Measurements from ENCODE around the gene PTEN. TPM values are rescaled to one million over a fixed set of nuclear protein-coding genes. Genes with fewer than 3 reads are reported as not detected.

PTEN gene
- total RNA-seq, 1 experiment from 2014 or later = 66.0 TPM

- Histone ChIP-seq H3K36me3 (ENCODE audit: insufficient read depth, low read length, poor library complexity, severe bottlenecking) (peaks cover 23% of the 10 kb centered on the region), H3K4me3 (ENCODE audit: low read depth, low read length, poor library complexity, severe bottlenecking) (no peak overlapping the region), H3K9me3 (ENCODE audit: low read depth, low read length, poor library complexity, severe bottlenecking) (no peaks in the 10 kb centered on the region), H3K27me3 (replicated peaks; ENCODE audit: insufficient read depth, low read depth, low read length, poor library complexity) (no peaks in the 10 kb centered on the region), H3K27ac (ENCODE audit: low read depth, low read length, poor library complexity, severe bottlenecking) (no peak overlapping the region), H3K4me1 (ENCODE audit: insufficient read depth, low read length, poor library complexity, severe bottlenecking) (no peaks in the 10 kb centered on the region)
- ChIA-PET POLR2A (ENCODE audit: low non-redundant PET) (no interaction called here), CTCF (no interaction called here)
- DNase-seq (ENCODE audit: low spot score) = no peak
- BruUV-seq (replicated peaks) = no TSS peak
- intact Hi-C loops (cut with micrococcal nuclease; ENCODE audit: unreplicated experiment) = no loop called here
- TF ChIP-seq CTCF (conservative IDR thresholded peaks at IDR 0.05; ENCODE audit: low read depth, low read length) (no peak), EZH2 (IDR thresholded peaks at IDR 0.05; ENCODE audit: borderline replicate concordance, low read depth, low read length, poor library complexity, severe bottlenecking) (no peak)
Measured at GRCh38 chr10:87956055-87956454, 92.6 kb downstream of the PTEN start.

- intact Hi-C loops (cut with micrococcal nuclease; ENCODE audit: unreplicated experiment) = no loop called here
- no peaks in the 10 kb centered on the region for H3K27me3 ChIP-seq (replicated peaks; ENCODE audit: insufficient read depth, low read depth, low read length, poor library complexity)
- CTCF ChIA-PET = no interaction called here
- POLR2A ChIA-PET (ENCODE audit: low non-redundant PET) = no interaction called here
- H3K27ac ChIP-seq (ENCODE audit: low read depth, low read length, poor library complexity, severe bottlenecking) = no peak overlapping the region
- H3K9me3 ChIP-seq (ENCODE audit: low read depth, low read length, poor library complexity, severe bottlenecking) = no peaks in the 10 kb centered on the region
- no peak for TF ChIP-seq CTCF (conservative IDR thresholded peaks at IDR 0.05; ENCODE audit: low read depth, low read length)
- TF ChIP-seq EZH2 (IDR thresholded peaks at IDR 0.05; ENCODE audit: borderline replicate concordance, low read depth, low read length, poor library complexity, severe bottlenecking) = no peak
- peaks cover 17% of the 10 kb centered on the region for H3K36me3 ChIP-seq (ENCODE audit: insufficient read depth, low read length, poor library complexity, severe bottlenecking)
- no peak for DNase-seq (ENCODE audit: low spot score)
- no TSS peak for BruUV-seq (replicated peaks)
- no peaks in the 10 kb centered on the region for H3K4me1 ChIP-seq (ENCODE audit: insufficient read depth, low read length, poor library complexity, severe bottlenecking)
- H3K4me3 ChIP-seq (ENCODE audit: low read depth, low read length, poor library complexity, severe bottlenecking) = no peak overlapping the region
Measured at GRCh38 chr10:87957702-87958101, 94.3 kb downstream of the PTEN start.

- Histone ChIP-seq H3K27me3 (replicated peaks; ENCODE audit: insufficient read depth, low read depth, low read length, poor library complexity) (no peaks in the 10 kb centered on the region), H3K36me3 (ENCODE audit: insufficient read depth, low read length, poor library complexity, severe bottlenecking) (peaks cover 17% of the 10 kb centered on the region), H3K4me1 (ENCODE audit: insufficient read depth, low read length, poor library complexity, severe bottlenecking) (no peaks in the 10 kb centered on the region), H3K4me3 (ENCODE audit: low read depth, low read length, poor library complexity, severe bottlenecking) (no peak overlapping the region), H3K9me3 (ENCODE audit: low read depth, low read length, poor library complexity, severe bottlenecking) (no peaks in the 10 kb centered on the region), H3K27ac (ENCODE audit: low read depth, low read length, poor library complexity, severe bottlenecking) (no peak overlapping the region)
- no TSS peak for BruUV-seq (replicated peaks)
- CTCF ChIA-PET = interaction anchor here (0.6 kb wide), 1 partner anchor 284 kb away, joined by 6 read pairs; no protein-coding TSS in a partner anchor
- intact Hi-C loops (cut with micrococcal nuclease; ENCODE audit: unreplicated experiment) = no loop called here
- POLR2A ChIA-PET (ENCODE audit: low non-redundant PET) = no interaction called here
- no peak for DNase-seq (ENCODE audit: low spot score)
- TF ChIP-seq CTCF (conservative IDR thresholded peaks at IDR 0.05; ENCODE audit: low read depth, low read length) (no peak), EZH2 (IDR thresholded peaks at IDR 0.05; ENCODE audit: borderline replicate concordance, low read depth, low read length, poor library complexity, severe bottlenecking) (no peak)
Measured at GRCh38 chr10:87960230-87960629, 96.8 kb downstream of the PTEN start.

Measured in A673 (cell line).